K562 (cell line): Measurements from ENCODE around the gene DAGLA.

Source experiments
- CBX3 ChIP-seq, 2 experiments: IDR thresholded peaks; 1 replicate in 1 of 2; 2 replicates in 1 of 2; pipeline ENCODE4 v1.6.1; 2012; ENCODE audit warnings: inconsistent platforms in 2 of 2, low read length in 2 of 2, borderline replicate concordance in 1 of 2, control low read depth in 1 of 2
- KHSRP ChIP-seq: fragments of 450-650 bp; IDR thresholded peaks from 2 replicates; pipeline ENCODE4 v1.6.1; 2017
- MBD2 ChIP-seq: sonication (generic); IDR thresholded peaks from 2 replicates; pipeline ENCODE4 v1.6.1; 2016; ENCODE audit warnings: low read depth, borderline replicate concordance
- MXI1 ChIP-seq: IDR thresholded peaks from 2 replicates; pipeline ENCODE4 v1.6.1; 2011; ENCODE audit warnings: low read depth, mild to moderate bottlenecking, improper control_type of control experiment, low read length
- ZNF79 ChIP-seq: fragments of 250-450 bp; sonication (Bioruptor Pico); IDR thresholded peaks from 2 replicates; pipeline ENCODE4 v1.4.0; 2020; ENCODE audit warnings: low read depth, mild to moderate bottlenecking, moderate library complexity

- TF ChIP-seq CBX3 (IDR thresholded peaks at IDR 0.05; ENCODE audit: borderline replicate concordance in 1 of 2, low read length in 2 of 2) (no peak), ZNF79 (no peak), KHSRP (no peak), MXI1 (no peak), MBD2 (no peak)
Measured at GRCh38 chr11:61728066-61728939, 48.1 kb downstream of the DAGLA start.
